WI38 (cell line): ENCODE data around the gene SLC41A3.
A peak's percentile ranks its signal among the peaks of the same experiment; 100 is the strongest.

Experiments
- H3K4me3 ChIP-seq: 2 replicates; pipeline ENCODE4 v1.5.1; 2011; ENCODE audit warnings: low read depth, mild to moderate bottlenecking, control low read depth, low read length
- TF ChIP-seq, protein P1 (sequence below): IDR thresholded peaks from 2 replicates; pipeline ENCODE4 v1.5.1; 2012; ENCODE audit warnings: low read depth, mild to moderate bottlenecking, control low read depth, low read length

The SLC41A3 gene

DNA sequence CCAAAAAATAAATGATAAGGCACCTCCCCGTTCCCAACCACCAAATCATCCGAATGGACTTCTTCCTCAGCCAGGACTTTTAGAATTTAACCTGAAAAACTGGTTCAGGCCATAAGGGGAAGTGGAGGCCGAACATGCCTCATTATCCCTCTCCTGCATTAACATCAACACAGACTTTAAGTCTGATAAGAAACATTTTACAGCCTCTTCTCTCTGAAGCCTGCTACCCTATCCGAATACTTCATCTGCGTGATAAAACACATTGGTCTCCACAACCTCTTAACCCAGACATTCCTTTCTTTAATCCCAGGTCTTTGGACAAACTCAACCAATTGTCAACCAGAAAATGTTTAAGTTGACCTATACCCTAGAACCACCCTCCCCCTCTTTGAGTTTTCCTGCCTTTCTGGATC is 850 bp upstream of the SLC41A3 start:
- TF ChIP-seq, protein P1, sequence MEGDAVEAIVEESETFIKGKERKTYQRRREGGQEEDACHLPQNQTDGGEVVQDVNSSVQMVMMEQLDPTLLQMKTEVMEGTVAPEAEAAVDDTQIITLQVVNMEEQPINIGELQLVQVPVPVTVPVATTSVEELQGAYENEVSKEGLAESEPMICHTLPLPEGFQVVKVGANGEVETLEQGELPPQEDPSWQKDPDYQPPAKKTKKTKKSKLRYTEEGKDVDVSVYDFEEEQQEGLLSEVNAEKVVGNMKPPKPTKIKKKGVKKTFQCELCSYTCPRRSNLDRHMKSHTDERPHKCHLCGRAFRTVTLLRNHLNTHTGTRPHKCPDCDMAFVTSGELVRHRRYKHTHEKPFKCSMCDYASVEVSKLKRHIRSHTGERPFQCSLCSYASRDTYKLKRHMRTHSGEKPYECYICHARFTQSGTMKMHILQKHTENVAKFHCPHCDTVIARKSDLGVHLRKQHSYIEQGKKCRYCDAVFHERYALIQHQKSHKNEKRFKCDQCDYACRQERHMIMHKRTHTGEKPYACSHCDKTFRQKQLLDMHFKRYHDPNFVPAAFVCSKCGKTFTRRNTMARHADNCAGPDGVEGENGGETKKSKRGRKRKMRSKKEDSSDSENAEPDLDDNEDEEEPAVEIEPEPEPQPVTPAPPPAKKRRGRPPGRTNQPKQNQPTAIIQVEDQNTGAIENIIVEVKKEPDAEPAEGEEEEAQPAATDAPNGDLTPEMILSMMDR, result no peak
- peak overlapping the region; percentile 68 for H3K4me3 ChIP-seq

DNA sequence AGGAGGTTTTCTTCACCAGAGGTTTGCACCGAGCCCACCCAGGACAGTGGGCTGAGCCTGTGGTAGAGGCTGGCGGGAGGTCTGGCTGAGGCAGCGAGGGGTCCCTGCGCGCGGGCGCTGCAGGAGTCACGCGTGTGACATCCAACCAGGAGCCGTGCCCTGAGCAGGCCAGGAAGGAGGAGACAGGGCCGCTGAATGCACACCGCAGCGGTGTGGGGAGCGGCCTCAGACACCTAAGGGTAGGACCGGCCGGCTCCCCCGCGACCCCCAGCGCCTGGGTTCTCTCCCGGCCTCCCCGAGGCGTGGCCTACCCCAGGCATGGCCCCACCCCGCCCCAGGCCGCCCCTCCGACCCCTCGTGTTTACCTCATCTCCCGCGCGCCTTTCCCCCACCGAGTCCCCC is 412 bp downstream of the SLC41A3 start:
- TF ChIP-seq, protein P1, result no peak
- H3K4me3 ChIP-seq, result peak overlapping the region; percentile 68

DNA sequence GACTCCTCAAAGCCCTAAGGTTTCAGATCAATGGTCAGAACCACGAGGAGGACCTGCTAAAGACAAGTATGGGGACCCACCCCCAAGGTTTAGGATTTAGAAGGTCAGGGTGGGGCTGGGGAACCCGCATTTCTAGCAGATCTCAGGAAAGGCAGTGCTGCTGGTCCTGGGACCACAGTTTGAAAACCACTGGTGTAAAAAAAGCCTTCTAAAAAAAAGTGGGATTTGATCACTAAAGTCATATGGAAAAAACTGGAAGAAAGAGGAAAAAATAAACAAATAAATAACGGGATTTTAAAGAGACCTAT is 832 bp downstream of the SLC41A3 start:
- TF ChIP-seq, protein P1, result no peak
- peak overlapping the region; percentile 68 for H3K4me3 ChIP-seq

DNA sequence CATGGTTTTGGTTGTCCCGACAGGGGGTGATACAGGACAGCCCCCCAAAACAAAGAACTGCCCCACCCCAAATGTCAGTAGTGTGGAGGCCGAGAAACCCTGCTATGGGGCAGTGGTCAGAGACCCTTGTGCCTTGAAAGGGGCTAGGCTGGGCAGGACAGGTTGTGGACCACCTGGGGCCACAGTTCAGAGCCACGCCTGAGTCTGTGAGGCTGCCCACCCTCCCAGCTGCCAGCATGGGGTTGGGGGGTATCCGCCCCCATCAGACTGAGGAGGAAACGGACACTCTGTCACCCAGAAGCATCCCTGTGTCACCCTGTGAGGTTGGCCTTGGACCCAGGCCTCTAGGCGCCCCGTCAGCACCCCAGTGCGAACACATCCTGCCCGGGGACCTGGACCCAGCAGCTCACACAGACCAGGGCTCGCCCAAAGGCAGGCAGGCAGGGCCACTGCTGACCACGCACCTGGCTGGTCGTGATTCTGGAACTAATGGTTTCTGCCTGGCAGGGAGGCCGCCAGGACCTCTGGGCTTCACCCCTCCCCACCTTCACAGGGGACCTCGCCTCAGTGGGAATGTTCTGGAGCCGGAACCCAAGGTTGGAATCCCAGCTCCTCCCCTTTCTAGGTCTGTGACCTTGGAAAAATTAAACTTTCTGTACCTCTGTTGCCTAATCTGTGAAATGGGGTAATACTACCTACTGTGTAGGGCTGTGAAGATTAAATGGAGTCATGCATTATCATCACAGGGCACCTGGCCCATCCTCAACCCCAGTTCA is 1.4 kb downstream of the SLC41A3 start:
- H3K4me3 ChIP-seq, result peak overlapping the region; percentile 68
- TF ChIP-seq, protein P1, result no peak

DNA sequence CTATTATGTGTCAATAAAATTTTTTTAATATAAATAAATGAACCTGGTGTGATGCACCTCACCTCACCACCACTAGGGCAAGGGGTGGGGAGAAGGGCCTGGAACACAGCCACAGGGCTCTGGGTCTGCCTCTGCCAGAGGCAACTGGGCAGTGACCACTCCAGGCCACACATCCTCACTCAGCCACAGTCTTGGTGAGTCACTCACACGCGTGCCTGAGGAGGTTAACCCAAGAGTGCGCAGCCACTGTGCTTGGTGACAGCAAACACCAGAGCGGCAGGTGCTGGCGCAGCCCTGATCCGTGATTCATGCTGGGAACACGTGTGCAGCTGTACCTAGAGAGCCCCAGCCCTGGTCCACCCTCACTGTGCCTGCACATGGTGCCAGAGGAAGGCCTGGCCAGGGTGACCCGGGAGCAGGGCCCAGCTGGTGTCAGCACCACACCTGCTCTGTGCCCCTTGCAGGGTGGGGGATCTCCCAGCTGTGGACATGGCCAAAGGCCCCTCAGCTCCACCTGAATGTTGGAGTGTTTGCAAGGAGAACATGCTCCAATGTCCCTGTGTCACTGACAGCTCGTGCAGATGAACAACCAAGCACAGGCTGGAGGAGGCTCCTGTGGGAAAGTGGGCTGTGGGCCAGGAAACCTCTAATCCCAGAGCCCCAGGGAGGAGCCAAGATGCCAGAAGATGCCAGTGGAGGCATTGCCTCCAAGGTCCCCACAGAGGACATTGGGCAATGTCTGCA is 2.1 kb downstream of the SLC41A3 start:
- H3K4me3 ChIP-seq, result no peak overlapping the region
- TF ChIP-seq, protein P1, result peak; percentile 38

DNA sequence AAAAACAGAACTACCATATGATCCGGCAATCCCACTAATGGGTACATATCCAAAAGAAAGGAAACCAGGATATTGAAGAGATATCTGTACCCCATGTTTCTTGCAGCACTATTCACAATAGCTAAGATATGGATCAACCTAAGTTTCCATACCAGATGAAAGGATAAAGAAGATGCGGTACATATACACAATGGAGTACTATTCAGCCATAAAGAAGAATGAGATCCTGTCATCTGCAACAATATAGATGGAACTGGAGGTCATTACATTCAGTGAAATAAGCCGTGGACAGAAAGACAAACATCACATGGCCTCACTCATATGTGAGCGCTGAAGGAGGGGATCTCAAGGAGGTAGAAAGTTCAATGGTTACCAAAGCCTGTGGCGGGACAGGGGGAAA is 3.0 kb downstream of the SLC41A3 start:
- H3K4me3 ChIP-seq, result no peak overlapping the region
- TF ChIP-seq, protein P1, result no peak

DNA sequence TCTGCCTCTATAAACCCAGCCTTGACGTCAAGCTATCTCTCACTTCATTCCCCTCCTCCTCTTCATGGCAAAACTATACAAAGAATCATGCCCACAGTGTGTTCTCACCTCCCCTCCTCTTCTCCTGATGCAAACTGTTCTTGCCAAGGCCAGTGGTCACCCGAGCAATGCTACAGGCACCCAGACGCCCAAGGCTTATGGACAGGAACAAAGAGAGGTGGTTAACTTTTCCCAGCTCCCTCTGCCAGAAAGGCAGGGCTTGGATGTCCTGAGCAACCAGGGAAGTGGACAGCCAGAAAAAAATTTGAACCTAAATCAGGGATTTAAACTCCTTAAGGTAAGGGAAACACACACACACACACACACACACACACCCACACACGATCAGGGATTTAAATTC is 5.1 kb downstream of the SLC41A3 start:
- TF ChIP-seq, protein P1, result no peak
- H3K4me3 ChIP-seq, result no peak overlapping the region
